ENCODE measurements around the gene EOLA1.
"Not testable (repeated sequence)": the region's sequence is repeated elsewhere in the genome, so short reads cannot be mapped to it uniquely, and the experiment has no call there.

EOLA1 gene

DNA sequence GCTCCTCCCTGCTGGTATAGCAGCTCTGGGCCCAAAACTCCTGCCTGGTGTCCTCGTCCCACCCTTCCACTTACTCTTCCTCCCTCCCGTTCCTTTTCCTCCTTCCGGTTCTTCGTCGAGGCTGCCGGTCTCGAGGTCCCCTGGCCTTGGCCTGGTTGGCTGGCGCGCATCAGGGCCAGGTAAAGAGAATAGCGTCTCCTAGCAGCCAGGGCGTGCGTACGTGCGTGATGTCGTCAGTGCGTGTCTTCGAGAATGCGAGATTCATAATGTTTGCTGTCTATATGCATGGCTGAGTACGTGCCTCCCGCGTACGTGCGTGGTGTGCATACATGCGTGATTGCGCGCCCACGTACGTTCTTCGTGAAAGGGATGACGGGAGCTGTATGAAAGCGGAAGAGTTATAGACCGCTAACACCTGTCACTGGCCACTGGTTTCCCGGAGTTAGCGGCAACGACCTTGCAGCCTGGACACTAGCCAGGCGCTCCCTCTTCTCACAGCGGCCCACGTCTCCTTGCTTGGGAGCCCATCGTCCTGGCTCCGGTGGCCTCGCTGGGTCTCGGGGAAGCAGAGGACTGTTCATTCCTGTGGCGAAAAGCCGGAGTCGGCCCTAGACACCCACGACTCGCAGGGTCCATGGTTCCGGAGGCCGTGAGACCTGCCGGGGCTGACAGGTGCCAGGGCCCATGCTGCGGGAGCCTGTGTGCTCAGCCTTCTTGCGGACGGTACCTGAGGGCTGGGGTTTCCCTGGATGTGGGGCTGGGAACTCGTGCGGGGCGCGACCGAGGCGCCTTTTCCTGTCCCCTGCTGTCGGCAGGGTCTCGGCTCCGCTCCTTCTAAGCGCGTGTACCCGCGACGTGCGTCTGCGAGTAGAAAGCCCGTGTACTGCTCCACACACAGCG lies at the start of gene EOLA1:
EOLA1 (plus strand) TSS at position 392 of the 900 bp plus-strand sequence. CDS start 4,619 bp downstream, outside the sequence.
- in situ Hi-C loops (cut with HindIII; ENCODE audit: low sequenced_read_pairs): no loop called here

GRCh38 chrX:149491812-149492211 lies 49.0 kb upstream of the EOLA1 start:
- in situ Hi-C loops (cut with HindIII; ENCODE audit: low sequenced_read_pairs): no loop called here

DNA sequence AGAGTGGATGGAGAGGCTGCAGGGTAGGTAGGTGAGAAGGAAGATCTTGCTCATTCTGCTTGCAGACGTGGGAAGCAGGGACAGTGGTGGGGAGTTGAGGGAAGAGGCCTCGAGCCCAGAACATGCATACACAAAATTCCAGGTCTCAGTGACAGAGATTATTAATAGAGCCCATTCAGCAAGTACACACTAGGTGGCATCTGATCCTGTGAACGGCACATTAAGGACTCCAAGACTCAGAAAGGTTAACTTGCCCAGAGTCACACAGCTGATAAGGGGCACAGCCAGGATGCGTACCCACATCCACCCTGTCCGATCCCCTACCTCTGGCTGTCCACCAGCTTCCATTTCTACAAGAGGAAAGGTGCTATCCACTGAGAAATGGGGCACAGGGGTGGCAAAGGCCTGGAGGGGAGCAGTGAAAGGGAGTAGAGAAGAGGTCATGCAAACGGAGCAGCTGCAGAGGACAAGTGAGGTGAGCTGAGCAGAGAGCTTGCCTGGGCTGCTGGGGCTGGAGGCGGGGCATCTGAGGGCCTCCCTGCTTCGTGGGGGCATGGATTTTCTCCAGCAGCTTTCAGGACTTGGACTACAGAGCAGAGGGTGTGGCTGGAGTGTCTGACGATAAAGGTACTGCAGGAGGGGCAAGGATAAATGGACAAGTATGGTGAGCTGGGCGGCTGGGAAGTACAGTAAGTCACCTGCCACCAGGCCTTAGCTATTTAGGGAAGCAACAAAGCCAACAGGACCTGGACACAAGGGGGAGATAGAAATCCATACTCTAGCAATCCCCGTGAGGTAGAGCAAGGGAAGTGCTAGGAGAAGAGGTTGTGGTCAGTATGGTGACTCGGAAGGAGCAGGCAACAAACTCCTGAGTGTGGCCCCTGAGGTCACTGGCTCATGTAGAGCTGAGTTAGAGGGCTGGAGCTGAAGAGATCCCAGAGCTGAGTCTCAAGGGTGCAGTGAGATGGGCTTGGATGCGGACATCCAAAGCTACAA lies 46.9 kb upstream of the EOLA1 start:
- in situ Hi-C loops (cut with HindIII; ENCODE audit: low sequenced_read_pairs): no loop called here

DNA sequence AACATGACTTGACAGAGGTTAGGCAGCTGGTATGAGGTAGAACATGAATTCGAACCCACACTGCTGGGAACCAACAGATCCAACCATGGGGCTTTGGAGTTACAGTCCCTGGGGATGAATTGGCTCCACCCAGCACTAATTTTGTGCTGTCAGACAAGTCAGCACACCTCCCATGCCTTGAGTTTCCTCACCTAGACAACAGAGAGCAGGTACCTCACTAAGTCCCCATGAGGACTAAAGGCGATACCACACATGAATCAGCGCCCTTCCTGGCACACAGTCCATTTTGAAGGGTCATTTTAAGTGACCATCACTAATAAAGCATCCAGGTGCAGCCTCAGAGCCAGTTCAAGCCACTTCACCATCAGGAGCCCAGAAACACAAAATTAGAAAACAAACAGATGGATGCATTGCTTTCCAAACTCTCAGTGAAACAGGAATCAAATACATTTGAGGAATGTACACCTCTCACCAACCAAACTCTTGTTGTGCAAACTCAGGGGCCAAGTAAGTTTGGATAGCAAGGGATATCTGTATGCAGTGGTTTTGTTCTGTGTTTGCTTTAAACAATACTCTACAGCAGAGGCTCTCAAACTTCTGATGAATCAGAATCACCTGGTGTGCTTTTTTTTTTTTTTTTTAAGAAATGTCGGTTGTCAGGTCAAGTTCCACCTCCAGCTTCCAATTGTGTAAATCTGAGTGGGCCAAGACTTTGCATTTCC lies 45.8 kb upstream of the EOLA1 start:
- in situ Hi-C loops (cut with HindIII; ENCODE audit: low sequenced_read_pairs): no loop called here

DNA sequence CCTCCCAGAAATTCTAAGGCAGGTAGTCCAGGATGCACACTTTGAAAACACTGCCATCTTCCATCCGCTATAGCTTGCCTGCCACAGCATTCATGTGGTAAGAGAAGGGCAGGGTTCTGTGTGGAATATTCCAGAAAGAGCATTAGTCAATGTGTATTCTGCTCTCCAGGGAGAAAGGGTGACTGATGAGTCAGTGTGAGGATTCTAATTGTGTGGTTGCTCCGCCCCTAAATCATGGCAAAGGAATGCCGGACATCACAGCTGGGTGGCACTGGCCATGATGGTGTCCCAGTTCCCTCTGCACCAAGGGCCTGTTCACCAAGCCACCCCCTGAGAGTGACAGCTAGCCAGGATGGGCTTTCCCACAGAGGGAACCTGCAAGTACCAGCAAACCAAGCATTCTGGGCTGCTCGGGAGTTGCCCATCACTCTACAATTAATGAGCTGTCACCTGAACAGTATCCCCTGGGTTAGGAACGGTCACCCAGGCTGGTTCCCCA lies 45.2 kb upstream of the EOLA1 start:
- in situ Hi-C loops (cut with HindIII; ENCODE audit: low sequenced_read_pairs): no loop called here

DNA sequence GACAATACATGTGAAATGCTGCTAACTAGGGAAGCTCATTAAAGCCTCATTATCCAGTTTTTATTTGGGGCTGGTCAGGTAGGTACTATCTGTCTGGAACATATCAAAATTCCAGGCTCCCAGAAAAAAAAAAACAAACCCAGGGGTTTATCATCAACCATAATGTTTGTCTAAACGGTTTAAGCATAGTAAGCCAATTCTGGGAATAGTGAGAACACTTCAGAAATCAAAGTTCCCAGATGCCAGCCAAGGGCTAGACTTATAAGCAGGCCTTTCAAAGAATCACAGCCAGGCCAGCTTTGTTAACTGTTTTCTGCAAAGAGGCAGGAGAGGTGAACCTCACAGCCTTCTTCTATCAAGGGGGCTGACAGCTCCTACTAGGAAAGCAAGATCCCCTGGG lies 43.8 kb upstream of the EOLA1 start:
- in situ Hi-C loops (cut with HindIII; ENCODE audit: low sequenced_read_pairs): no loop called here

DNA sequence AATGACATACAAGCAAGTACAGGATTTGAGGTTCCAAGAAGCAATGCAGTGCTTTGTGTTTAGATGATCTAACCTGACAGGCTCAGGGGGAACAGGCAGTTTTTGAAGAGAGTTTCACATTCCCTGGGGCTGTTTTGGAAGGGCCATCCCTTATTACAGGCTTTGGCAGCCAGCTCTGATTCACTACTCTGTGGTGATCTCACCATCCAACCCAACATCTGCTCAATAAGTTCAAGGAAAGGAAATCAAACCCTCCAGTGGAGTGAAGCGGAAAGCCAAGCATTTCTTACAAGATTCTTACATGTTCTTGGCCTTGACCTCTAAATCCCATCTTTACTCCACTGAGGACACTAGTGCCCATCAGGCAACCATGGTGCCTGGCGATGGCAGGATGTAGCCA lies 43.2 kb upstream of the EOLA1 start:
- in situ Hi-C loops (cut with HindIII; ENCODE audit: low sequenced_read_pairs): no loop called here

DNA sequence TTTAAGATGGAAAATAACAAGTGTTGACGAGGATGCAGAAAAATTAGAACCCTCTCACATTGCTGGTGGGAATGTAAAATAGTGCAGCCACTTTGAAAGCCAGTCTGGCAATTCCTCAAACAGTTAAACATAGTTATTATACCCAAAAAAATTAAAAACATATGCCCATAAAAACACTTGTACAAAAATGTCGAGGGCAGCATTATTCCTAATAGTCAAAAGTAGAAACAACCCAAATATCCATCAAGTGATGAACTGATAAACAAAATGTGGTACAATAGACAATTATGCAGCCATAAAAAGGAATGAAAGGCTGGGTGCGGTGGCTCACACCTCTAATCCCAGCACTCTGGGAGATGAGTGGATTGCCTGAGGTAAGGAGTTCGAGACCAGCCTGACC lies 42.0 kb upstream of the EOLA1 start:
- in situ Hi-C loops (cut with HindIII; ENCODE audit: low sequenced_read_pairs): no loop called here

DNA sequence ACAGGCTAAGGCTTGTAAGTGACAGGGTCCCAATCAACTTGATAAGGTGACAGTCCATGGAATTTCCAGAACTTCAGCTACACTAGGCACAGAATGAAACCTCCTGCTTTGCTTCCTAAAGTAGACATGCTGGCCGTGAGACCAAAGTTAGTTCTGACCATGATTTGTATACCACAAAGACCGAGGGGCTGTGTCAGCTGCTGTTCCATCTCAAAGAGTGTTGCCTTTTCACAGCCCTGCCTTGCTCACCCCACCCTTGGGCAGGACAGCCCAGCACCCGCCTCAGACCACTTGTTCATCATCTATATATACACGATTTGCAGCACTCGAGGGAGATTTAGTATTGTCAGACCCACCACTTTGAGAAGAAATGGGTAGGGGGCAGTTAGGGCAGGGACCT lies 41.0 kb upstream of the EOLA1 start:
- in situ Hi-C loops (cut with HindIII; ENCODE audit: low sequenced_read_pairs): no loop called here

DNA sequence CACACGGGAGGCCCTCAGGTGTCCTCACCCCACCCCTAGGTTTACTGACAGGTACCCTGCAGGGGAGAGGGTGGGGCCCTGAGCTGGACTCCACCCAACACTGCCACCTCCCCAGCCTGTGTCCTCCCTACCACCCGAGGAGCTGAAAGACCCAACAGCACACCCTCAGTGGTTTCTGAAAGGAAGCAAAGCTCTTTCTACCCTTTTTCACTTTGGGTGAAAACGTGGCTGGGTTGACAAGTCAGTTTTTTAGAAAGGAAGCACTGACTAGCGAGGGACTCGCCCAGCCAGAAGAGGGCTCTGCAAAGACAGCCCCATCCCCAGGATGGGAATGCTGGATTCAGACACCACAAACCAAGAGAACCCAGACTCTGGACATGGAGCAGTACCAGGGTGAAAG lies 37.9 kb upstream of the EOLA1 start:
- in situ Hi-C loops (cut with HindIII; ENCODE audit: low sequenced_read_pairs): not testable (repeated sequence)

DNA sequence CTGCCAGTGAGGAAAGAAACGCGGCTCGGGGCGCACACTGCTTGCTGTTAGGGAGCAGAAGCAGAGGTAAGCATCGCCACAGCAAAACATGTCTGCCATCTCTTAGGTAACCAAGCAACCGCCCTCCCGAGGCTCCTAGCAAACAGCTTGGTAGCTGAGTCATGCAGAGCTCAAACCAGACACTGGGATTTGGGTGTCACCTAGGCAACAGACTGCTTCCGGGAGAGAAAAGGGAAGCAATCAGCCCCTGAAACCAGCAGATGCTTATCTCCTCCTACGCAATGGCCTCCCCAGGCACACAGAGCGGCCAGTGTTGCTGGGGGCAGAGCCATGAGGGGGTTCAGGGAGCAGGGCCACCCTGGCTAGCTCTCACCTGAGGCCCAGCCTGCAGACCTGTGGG lies 37.4 kb upstream of the EOLA1 start:
- in situ Hi-C loops (cut with HindIII; ENCODE audit: low sequenced_read_pairs): not testable (repeated sequence)

GRCh38 chrX:149504226-149504914 lies 36.4 kb upstream of the EOLA1 start:
- in situ Hi-C loops (cut with HindIII; ENCODE audit: low sequenced_read_pairs): no loop called here

GRCh38 chrX:149504915-149505651 lies 35.7 kb upstream of the EOLA1 start, which contains the start of gene IDS:
Gene IDS, minus strand, starts transcription at chrX:149505306. Its CDS starts 169 bp downstream, at chrX:149505137.
- in situ Hi-C loops (cut with HindIII; ENCODE audit: low sequenced_read_pairs): no loop called here

- in situ Hi-C loops (cut with HindIII; ENCODE audit: low sequenced_read_pairs): no loop called here
These were observed 35.1 kb upstream of the EOLA1 start for GRCh38 chrX:149505671-149506070.

- in situ Hi-C loops (cut with HindIII; ENCODE audit: low sequenced_read_pairs): no loop called here
These were observed 34.5 kb upstream of the EOLA1 start for GRCh38 chrX:149506349-149506748.

DNA sequence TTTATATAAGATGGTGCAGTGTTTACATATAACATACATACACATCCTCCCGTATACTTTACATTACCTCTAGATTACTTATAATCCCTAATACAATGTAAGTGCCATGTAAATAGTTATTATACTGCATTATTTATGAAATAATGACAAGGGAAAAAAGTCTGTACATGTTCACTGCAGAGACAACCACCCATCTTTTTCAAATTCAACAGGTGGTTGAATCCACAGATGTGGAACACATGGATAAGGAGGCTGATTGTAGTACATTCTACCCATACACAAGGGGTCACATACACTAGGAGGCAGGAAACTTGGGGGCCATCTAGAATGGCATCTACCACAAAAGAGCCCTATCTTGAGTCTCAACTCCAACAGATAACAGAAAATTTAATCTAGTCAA lies 32.3 kb upstream of the EOLA1 start:
- in situ Hi-C loops (cut with HindIII; ENCODE audit: low sequenced_read_pairs): no loop called here

DNA sequence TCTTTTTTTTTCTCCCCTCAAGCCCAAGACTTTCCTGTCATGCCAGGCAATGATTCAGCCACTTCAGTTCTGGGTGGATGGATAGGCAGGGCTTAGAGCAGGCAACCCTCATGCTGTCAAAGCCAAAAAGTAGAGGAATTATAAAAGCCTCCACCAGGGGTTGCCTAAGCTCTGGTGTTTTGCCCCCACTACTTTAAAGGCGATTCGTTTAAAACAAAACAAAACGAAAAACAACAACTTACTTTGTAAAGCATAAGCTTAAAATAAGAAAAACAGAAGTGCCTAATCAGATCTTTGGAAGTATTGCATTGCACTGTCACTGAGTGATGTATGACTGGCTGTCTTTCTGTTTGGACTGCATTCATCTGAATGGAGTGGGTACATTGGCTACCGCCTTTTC lies 30.4 kb upstream of the EOLA1 start:
- in situ Hi-C loops (cut with HindIII; ENCODE audit: low sequenced_read_pairs): no loop called here

DNA sequence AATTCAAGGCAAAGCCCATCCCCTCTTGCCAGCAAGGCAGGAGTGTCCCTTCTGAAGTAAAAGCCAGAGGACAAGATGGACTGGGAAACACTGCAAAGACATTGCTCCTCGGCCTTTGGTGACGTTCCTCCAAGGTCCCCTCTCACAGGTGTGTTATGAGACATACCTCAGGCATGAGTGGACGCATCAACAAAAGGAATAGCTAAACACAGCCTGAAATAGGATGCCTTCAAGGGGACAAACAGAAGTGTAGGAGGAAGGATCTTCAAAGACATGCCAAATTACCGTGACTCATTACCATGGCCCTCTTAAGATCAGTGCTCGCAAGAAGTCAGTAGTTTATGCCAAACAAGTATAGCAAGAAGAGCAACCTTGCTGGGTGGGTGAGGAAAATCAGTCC lies 29.7 kb upstream of the EOLA1 start:
- in situ Hi-C loops (cut with HindIII; ENCODE audit: low sequenced_read_pairs): no loop called here

DNA sequence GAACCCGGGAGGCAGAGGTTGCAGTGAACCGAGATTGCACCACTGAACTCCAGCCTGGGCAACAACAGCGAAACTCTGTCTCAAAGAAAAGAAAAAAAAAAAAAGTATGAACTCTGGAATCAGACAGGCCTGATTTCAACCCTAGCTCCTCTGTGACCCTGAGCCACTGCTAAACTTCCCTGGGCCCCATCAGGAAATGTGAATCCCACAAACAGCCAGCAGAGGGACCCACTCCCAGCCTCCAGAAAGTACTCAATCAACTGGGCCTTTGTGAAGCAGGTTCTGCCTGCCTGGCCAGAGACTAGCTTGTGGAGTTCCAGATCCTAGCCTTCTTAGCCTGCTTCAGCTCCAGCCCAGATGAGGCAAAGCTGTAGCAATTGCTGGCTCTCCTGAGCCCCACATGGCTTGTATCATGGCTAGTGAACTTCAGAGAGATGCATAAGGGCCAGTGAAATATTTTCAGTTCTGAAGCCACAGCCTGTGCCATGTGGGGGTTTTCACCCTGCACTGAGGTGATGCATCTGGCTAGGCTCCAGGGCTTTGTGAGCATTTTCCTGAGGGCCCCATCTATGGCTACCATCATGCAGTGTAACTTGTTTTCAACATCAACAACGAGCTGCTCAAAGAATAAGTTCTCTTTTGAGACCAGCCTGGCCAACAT lies 28.5 kb upstream of the EOLA1 start:
- in situ Hi-C loops (cut with HindIII; ENCODE audit: low sequenced_read_pairs): no loop called here
